ENCODE results near the gene LRRTM2. TPM values are rescaled to one million over a fixed set of nuclear protein-coding genes. Genes with fewer than 3 reads are reported as not detected.
A peak's percentile ranks its signal among the peaks of the same experiment; 100 is the strongest.

The LRRTM2 gene
- total RNA-seq, 1 donor from 2014 or later = 0.54 TPM

DNA sequence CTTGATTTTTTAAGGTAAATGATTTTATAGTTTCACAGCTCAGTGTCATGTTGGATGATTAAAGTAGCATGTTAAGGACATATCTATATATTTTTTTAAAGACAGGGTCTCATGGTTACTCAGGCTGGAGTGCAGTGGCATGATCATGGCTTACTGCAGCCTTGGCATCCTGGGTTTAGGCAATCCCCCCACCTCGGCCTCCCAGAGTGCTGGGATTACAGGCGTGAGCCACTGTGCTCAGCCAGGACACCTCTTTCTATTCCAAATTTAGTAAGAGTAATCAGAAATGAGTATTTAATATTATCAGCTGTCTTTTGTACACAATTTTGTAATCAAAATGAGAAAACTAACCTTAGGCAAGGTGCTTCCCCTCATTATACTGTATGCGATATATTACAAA lies 38.6 kb upstream of the LRRTM2 start:
- Histone ChIP-seq H3K79me2 (ENCODE audit: insufficient read depth, low read length) (peaks cover 11% of the 10 kb centered on the region), H3K4me1 (ENCODE audit: insufficient read depth, low read length) (peaks cover 5% of the 10 kb centered on the region), H3K27ac (ENCODE audit: low read depth, low read length) (no peak overlapping the region), H3K4me2 (ENCODE audit: low read length) (no peak overlapping the region), H3K4me3 (ENCODE audit: insufficient read depth, low read depth, low read length) (no peak overlapping the region), H3K27me3 (ENCODE audit: insufficient read depth, low read length) (no peaks in the 10 kb centered on the region), H4K20me1 (ENCODE audit: insufficient read depth, low read length) (peaks cover 40% of the 10 kb centered on the region), H3K9me3 (ENCODE audit: insufficient read depth, low read depth, low read length) (no peaks in the 10 kb centered on the region), H2AFZ (ENCODE audit: low read depth, low read length) (no peak overlapping the region), H3K9ac (ENCODE audit: low read length) (no peak overlapping the region), H3K36me3 (ENCODE audit: insufficient read depth, low read length) (peaks cover 11% of the 10 kb centered on the region)
- Mint-ChIP-seq H3K36me3 (ENCODE audit: low read depth, unreplicated experiment) (peaks cover 12% of the 10 kb centered on the region), H3K4me3 (ENCODE audit: unreplicated experiment) (no peak overlapping the region), H3K27ac (ENCODE audit: unreplicated experiment) (no peak overlapping the region), H3K9me3 (ENCODE audit: unreplicated experiment) (no peaks in the 10 kb centered on the region), H3K4me1 (ENCODE audit: low read depth, unreplicated experiment) (peaks cover 20% of the 10 kb centered on the region), H3K27me3 (ENCODE audit: low read depth, unreplicated experiment) (no peaks in the 10 kb centered on the region)
- no peak for DNase-seq (ENCODE audit: low read depth)
- TF ChIP-seq CTCF (IDR thresholded peaks at IDR 0.05; ENCODE audit: insufficient read depth, low read depth, low read length) (no peak), EZH2 (IDR thresholded peaks at IDR 0.05; ENCODE audit: insufficient read depth, low read length) (no peak)
- no peak for FAIRE-seq

GRCh38 chr5:138912093-138912492 lies 37.0 kb upstream of the LRRTM2 start:
- Mint-ChIP-seq H3K27me3 (ENCODE audit: low read depth, unreplicated experiment) (no peaks in the 10 kb centered on the region), H3K36me3 (ENCODE audit: low read depth, unreplicated experiment) (peaks cover 12% of the 10 kb centered on the region), H3K4me1 (ENCODE audit: low read depth, unreplicated experiment) (peaks cover 20% of the 10 kb centered on the region), H3K9me3 (ENCODE audit: unreplicated experiment) (no peaks in the 10 kb centered on the region), H3K4me3 (ENCODE audit: unreplicated experiment) (no peak overlapping the region), H3K27ac (ENCODE audit: unreplicated experiment) (no peak overlapping the region)
- H4K20me1 ChIP-seq (ENCODE audit: insufficient read depth, low read length) = peaks cover 40% of the 10 kb centered on the region
- peaks cover 5% of the 10 kb centered on the region for H3K4me1 ChIP-seq (ENCODE audit: insufficient read depth, low read length)
- DNase-seq (ENCODE audit: low read depth) = no peak
- H3K9me3 ChIP-seq (ENCODE audit: insufficient read depth, low read depth, low read length) = no peaks in the 10 kb centered on the region
- FAIRE-seq = no peak
- no peak overlapping the region for H3K4me2 ChIP-seq (ENCODE audit: low read length)
- H3K27ac ChIP-seq (ENCODE audit: low read depth, low read length) = no peak overlapping the region
- H3K9ac ChIP-seq (ENCODE audit: low read length) = no peak overlapping the region
- H3K36me3 ChIP-seq (ENCODE audit: insufficient read depth, low read length) = peaks cover 8% of the 10 kb centered on the region
- no peaks in the 10 kb centered on the region for H3K27me3 ChIP-seq (ENCODE audit: insufficient read depth, low read length)
- peaks cover 8% of the 10 kb centered on the region for H3K79me2 ChIP-seq (ENCODE audit: insufficient read depth, low read length)
- no peak overlapping the region for H2AFZ ChIP-seq (ENCODE audit: low read depth, low read length)
- TF ChIP-seq EZH2 (IDR thresholded peaks at IDR 0.05; ENCODE audit: insufficient read depth, low read length) (no peak), CTCF (IDR thresholded peaks at IDR 0.05; ENCODE audit: insufficient read depth, low read depth, low read length) (no peak)
- no peak overlapping the region for H3K4me3 ChIP-seq (ENCODE audit: insufficient read depth, low read depth, low read length)

DNA sequence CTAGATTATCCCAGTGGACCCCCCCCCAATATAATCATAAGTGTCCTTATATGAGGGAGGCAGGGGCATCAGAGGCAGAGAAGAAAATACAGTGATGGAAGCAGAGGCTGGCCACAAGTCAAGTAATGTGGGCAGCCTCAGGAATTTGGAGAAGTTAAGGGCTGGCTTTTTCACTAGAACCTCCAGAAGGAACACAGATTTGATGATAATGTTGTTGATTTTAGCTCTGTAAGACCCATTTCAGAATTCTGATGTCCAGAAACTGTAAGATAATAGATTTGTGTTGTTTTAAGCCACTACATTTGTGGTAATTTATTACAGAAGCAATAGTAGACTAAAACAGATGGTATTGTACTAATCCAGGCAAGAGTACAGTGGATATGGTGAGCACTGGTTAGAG lies 36.3 kb upstream of the LRRTM2 start:
- H3K4me2 ChIP-seq (ENCODE audit: low read length) = no peak overlapping the region
- H3K36me3 ChIP-seq (ENCODE audit: insufficient read depth, low read length) = peaks cover 11% of the 10 kb centered on the region
- H3K4me1 ChIP-seq (ENCODE audit: insufficient read depth, low read length) = peaks cover 5% of the 10 kb centered on the region
- TF ChIP-seq EZH2 (IDR thresholded peaks at IDR 0.05; ENCODE audit: insufficient read depth, low read length) = no peak
- no peak for TF ChIP-seq CTCF (IDR thresholded peaks at IDR 0.05; ENCODE audit: insufficient read depth, low read depth, low read length)
- H2AFZ ChIP-seq (ENCODE audit: low read depth, low read length) = no peak overlapping the region
- no peak for FAIRE-seq
- peaks cover 45% of the 10 kb centered on the region for H4K20me1 ChIP-seq (ENCODE audit: insufficient read depth, low read length)
- Mint-ChIP-seq H3K27ac (ENCODE audit: unreplicated experiment) (peak overlapping the region; percentile 14), H3K27me3 (ENCODE audit: low read depth, unreplicated experiment) (no peaks in the 10 kb centered on the region), H3K9me3 (ENCODE audit: unreplicated experiment) (no peaks in the 10 kb centered on the region), H3K4me3 (ENCODE audit: unreplicated experiment) (no peak overlapping the region), H3K4me1 (ENCODE audit: low read depth, unreplicated experiment) (peaks cover 25% of the 10 kb centered on the region), H3K36me3 (ENCODE audit: low read depth, unreplicated experiment) (peaks cover 12% of the 10 kb centered on the region)
- DNase-seq (ENCODE audit: low read depth) = peak; percentile 78
- H3K4me3 ChIP-seq (ENCODE audit: insufficient read depth, low read depth, low read length) = no peak overlapping the region
- H3K27ac ChIP-seq (ENCODE audit: low read depth, low read length) = no peak overlapping the region
- no peaks in the 10 kb centered on the region for H3K27me3 ChIP-seq (ENCODE audit: insufficient read depth, low read length)
- H3K9me3 ChIP-seq (ENCODE audit: insufficient read depth, low read depth, low read length) = no peaks in the 10 kb centered on the region
- H3K9ac ChIP-seq (ENCODE audit: low read length) = no peak overlapping the region
- H3K79me2 ChIP-seq (ENCODE audit: insufficient read depth, low read length) = peaks cover 8% of the 10 kb centered on the region
